Measurements from ENCODE around the gene FBXO31.
A peak's percentile ranks its signal among the peaks of the same experiment; 100 is the strongest.
"Not testable (repeated sequence)": the region's sequence is repeated elsewhere in the genome, so short reads cannot be mapped to it uniquely, and the experiment has no call there.

FBXO31 gene

DNA sequence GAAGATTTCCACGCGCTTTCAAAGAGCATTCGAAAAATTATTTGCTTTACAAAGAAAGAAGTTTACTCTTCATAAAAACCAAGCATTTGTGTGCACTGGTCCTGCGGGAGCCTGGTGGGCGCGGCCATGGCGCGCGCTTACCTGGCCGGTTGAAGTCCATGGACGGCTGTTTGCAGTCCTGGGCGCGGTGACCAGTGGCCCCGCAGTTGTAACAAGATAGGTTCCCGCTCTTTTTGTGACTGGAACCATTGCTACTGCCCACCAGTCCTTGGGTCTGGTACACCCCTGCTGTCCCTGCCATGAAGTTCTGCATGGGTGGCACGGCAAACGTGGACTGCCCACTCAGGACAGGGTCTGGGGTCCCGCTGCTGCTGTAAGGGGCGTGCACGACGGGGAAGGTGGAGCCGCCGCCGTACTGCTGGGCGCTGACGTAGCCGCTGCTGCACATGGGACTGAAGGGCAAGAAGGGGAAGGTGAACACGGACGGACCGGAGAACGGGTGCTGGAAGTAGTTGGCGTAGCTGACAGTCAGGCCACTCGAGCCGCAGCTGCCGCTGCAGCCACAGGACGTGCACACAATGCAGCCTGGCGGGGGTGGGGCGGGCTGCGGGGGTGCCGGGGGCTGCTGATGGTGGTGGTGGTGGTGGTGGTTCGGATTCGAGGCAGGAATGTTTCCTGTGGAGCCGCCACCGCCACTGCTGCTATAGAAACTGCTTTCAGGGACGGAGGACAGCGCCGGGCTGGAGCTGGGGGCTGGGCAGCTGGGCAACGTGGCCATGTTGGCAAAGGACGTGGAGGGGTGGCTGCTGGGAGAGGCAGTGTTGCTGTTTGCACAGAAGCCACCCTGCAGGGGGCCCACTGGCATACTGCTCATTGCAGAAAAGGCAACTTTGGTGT is 28.0 kb upstream of the FBXO31 start:
- DNase-seq (ENCODE audit: low read depth in 2 of 3, low spot score in 2 of 3), result no peak

DNA sequence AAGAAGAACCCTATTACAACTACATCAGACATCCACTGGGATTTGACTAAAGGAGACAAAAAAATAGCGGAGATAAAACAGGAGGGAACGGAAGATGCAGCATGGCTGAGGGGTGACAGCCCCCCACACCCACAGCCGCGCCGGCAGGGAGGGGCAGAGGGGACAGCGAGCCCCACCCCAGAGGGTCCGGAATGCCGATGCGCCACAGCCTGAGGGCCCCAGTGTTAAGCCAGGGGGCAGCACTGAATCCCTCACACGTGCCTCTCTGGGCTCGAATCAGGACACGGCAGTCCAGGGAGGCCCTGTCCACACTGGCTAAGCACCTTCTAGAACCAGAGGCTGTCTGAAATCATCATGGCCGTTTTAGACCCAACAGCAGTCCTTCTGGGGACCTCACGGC is 27.4 kb upstream of the FBXO31 start:
- DNase-seq (ENCODE audit: low read depth in 2 of 3, low spot score in 2 of 3), result no peak

DNA sequence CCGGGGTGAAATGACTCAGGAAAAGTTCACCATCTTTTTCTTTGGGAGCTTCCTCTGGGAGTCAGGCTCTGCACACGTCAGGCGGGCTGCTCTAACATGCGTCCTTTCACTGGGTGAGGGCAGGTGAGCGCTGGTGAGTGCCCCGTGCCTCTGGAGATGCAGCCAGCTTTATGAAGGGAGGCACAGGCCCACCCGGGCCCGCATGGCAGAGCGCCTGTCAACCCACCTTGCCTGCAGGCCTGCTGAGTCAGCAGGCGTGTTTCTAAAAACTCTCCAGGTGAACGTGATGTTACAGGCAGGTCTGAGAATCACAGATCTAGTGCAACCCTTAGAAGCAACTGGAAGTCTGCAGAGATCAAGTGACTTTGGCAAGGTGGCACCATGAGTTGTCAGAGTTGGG is 27.0 kb upstream of the FBXO31 start:
- DNase-seq (ENCODE audit: low read depth in 2 of 3, low spot score in 2 of 3), result no peak

DNA sequence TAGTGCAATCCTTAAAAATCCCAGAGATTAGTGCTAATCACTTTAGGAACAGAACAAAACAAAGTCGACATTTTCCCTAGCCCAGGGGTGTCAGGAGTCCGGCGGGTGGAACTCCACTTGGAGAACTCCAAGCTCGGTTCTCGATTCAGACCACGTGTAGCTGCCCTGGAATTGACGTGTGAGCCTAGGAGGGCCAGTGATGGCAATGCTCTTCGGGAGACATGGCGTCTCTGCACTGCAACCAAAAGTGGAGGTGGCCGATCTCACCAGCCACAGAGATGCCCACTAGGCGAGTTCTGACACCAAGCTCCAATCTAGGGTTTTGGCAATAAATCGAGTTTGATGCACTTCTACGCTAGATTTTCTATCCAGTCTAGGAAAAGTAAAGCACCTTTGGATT is 26.2 kb upstream of the FBXO31 start:
- no peak for DNase-seq (ENCODE audit: low read depth in 2 of 3, low spot score in 2 of 3)

DNA sequence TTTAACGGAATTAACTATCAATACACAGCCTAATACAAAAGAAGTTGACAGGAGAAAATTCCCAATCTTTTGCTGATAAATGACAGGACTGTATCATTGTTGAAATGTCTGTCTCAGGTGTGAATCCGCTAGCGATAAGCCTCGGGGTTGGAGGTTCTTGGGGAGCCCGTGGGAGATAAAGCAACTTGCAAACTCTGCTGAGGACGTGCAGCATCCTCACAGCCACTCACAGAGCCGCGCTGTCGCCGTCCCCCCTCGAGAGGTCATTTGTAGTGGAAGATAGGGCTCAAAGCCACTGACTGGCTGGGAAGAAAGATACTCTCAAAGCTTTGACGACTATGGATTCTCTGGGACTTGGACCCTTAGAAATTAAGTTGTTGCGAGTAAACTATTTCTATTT is 25.6 kb upstream of the FBXO31 start:
- DNase-seq (ENCODE audit: low read depth in 2 of 3, low spot score in 2 of 3), result no peak

DNA sequence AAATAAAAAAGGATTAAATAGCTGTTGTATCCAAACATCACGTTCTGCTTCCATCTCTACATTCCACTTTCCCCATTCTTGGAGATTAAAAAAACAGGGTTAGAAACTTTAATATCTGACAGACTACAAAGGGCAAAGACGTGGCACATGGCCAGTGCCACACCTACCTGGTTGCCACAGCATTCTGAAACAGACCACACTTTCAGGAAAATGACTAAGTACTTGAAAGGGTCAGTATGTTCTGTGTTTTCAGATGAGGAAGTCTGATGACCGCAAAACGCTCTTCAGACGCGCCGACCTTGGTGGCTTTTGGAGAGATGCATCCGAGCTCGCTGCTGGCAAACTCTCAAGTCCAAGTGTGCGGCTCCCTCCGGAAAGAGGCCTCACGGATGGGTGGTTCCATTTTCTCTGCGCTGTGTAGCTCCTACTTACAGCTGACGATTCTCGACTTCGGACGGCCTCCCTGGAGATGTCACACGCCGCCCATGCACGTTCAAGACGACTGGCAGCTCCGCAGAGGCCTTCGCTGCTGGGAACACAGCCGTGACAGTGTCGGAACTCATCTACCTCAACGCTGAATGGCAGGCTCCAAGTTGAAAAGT is 24.0 kb upstream of the FBXO31 start:
- DNase-seq (ENCODE audit: low read depth in 2 of 3, low spot score in 2 of 3), result no peak

DNA sequence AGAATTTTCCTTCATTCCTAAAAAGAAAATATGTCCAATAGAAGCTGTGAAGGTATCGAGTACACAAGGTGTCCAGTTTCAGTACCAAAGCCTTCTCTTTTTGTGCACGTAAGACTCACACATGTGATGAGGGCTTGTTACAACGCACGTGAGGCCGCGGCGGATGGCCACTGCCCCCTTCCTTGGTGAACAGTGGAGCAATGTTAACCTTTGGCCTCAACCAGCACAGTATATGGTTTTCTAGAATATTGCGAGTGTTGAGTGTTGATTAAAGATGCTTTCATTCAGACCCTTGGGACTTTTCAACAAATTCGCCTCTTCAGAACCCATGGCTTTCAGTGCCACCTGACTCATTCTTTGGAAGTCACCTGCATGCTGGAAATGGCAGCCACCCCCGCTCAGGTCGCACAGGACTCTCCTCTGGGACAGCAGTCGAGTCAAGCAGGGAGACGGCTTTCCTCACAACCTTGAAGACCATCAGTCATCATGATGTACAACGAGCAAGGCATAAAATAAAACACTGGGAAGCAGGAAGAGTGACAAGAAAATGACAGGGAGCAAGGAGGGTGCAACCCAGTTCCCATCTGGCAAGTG is 23.0 kb upstream of the FBXO31 start:
- DNase-seq (ENCODE audit: low read depth in 2 of 3, low spot score in 2 of 3), result no peak

DNA sequence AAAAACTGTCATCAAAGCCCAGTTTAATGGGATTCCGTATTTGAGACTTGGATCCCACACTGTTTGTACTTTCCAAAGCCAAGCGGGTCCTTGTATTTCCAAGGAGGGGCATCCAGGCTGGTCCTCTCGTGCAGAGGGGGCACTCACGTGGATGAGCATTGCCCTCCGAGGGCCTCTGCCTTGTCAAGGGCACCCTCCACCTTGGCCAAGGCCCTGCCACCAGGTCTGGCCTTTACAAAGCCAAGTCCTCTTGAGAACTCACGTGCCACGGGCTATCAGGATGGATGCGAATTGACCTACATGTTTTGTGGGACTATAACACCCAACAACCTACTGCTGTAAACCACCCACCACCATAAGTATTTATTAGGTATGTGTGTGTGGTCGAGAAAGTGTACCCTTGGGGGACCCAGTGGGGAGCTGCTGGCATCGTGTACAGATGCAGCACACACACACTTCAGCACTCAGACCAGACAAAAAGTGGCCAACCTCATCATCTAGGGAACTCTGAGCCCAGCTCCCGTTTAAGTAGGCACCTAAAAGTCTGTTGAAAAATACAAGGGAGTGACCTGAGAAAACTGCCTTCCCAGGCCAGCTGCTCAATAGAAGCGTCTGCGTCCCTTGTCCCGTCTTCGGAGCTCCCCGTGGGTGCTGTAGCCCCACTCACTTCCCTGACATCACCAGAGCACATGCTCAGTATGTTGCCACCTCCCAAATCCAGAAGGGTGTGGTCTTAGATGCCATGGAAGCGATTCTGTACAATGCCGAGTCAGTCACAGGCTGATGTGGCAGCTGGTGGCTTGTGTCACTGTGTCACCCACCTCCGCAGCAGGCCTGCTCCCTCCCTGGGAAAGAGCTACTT is 21.4 kb upstream of the FBXO31 start:
- no peak for DNase-seq (ENCODE audit: low read depth in 2 of 3, low spot score in 2 of 3)

DNA sequence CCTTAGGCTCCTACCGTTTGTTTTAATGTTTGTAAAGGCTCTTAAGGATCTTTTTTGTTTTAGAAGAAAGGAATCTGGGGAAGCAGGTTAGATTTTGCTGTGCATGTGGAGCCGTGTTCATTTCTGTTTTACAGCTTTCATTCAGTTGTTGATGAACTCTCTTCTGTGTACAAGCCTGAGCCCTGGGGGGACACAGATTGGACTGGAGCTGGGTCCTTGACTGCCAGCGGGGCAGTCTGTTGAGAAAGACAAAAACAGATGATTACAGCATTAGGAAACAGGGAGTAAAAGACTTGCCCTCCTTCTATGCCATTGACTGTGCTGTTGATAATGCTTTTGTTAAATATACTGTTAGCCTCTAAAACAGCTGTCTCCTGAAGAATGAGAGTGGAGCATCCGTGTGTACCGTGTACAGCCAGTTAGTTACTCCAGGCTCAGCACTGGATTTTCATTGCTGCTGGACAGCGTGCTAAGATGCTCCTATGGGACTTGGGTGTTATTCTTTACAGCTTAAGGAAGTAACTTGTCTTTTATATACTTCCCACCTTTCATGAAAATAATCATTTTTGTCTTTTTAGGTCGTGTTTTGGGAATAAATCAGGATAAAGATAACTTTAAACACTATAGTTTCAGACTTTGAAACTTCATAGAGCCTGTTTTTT is 11.7 kb upstream of the FBXO31 start:
- no peak for DNase-seq (ENCODE audit: low read depth in 2 of 3, low spot score in 2 of 3)

DNA sequence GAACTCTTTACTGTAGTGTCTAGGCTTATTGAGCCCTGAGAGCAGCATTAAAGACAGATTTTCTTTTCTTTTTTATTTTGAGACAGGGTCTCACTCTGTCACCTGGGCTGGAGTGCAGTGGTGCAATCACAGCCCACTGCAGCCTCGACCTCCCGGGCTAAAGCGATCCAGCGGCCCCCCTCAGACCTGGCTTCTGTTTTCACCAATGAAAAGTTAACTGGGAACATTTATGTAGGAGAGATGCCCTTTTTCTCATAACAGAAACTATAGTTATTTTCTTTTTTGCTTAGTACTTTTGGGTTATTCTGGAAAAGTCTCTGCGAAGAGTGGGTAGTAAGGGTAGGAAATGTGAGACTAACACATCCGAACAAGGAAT is 10.1 kb upstream of the FBXO31 start:
- no peak for DNase-seq (ENCODE audit: low read depth in 2 of 3, low spot score in 2 of 3)

DNA sequence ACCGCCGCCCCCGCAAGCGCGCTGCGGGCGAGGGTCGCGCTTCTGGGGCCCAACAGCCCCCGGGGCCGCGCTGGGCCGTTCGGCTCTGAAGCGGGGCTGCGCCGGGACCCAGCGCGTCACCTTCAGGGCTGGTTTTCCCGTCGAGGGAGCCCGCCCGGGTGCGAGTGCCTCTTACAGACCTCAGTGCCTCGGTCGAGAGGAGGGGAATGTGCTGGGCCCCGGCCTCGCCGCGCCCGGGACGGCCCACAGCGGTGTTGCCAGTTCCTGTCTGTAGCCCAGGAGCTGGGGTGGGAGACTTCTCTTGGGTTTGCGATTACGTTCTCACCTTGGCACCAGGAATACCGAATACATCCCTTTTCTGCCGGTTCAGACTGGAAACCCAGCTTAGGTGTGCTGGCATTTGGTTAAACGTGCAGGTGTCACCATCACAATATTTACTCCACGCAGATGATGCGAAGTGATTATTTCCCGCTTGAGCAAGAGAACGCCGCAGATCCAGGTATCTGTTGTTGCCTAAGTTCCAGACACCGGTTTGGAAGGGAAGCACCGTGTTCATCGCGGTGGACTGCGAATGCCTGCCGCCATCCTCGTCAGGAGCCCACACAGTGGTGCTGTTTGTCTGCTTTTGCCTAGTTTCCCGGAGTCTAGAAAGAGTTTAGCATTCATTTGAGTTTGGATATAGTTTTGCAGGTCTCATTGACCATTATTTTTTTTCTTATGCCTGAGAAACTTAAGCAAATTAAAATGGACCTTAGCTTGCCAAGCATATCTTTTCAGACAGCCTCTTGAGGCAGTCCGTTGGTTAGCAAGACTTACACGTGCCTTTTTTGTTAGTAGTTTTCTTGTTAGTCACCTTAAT is 9.5 kb upstream of the FBXO31 start:
- peak in 1 of 3 experiments; percentile 26 for DNase-seq (ENCODE audit: low read depth in 2 of 3, low spot score in 2 of 3)

DNA sequence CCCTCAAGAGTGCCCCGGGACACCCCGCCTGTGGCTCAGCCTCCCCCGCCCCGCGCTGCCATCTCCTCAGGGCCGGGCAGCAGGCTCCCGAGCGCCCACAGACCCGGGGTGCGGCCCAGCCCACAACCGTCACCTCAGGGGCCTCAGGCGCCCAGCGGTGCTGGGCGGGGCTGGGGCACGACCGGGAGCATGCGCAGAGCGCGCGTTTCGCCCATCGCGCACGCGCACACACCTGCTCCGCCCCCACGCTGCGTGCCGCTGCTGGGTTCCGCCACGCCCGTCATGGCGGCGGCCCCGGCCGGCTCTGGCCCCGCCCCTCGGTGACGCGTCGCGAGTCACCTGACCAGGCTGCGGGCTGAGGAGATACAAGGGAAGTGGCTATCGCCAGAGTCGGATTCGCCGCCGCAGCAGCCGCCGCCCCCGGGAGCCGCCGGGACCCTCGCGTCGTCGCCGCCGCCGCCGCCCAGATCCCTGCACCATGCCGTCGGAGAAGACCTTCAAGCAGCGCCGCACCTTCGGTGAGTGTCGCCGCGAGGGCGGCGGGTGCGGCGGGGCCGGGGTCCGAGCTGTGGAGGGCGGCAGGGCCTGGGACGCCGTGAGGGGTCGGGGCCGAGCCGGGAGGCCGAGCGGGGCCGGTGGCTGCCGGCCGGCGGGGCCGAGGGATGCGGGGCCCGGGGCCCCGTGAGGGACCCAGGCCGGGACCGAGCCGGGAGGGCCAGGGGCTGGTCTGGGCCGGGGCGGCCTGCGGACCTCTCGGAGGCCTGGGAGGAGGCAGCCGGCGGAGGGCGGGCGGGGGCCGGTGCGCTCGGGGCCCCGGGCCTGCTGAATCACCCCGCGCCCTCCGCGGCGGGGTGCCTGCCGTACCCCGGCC is 8.6 kb upstream of the FBXO31 start, which contains the start of gene MAP1LC3B:
MAP1LC3B (plus strand) TSS at position 387 of the 871 bp plus-strand sequence; CDS start at position 479, 92 bp downstream.
- DNase-seq (ENCODE audit: low read depth in 2 of 3, low spot score in 2 of 3), result peak; percentile 97 to 100 (median 97)

DNA sequence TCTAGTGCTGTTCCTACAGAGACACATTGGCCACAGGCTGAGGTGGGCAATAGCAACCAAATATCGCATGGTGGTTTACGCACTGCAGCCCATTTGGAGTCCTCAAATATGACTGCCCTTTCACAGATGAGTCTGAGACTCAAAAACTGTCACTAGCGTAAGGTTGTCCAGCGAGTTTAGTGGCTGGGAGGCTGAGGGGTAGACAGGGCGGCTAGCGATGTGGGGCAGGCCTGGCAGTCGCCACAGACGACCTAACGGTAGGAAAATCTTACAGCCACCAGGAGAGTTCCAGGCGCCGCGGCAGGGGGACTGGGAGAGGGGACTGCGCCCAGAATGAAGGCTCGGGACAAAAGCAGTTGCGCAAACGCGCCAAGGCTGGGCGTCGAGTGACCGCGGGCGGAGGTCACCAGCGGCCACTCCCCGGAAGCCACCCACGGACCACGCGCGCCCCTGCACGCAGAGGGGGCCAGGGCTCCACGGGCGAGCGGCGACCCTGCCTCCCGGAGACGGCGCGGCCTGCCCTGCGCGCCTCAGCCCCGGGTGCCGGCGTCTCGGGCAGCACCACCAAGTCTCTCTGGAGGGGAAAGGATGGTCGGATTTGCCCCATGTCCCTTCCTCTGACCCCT is 7.9 kb upstream of the FBXO31 start:
- no peak for DNase-seq (ENCODE audit: low read depth in 2 of 3, low spot score in 2 of 3)

DNA sequence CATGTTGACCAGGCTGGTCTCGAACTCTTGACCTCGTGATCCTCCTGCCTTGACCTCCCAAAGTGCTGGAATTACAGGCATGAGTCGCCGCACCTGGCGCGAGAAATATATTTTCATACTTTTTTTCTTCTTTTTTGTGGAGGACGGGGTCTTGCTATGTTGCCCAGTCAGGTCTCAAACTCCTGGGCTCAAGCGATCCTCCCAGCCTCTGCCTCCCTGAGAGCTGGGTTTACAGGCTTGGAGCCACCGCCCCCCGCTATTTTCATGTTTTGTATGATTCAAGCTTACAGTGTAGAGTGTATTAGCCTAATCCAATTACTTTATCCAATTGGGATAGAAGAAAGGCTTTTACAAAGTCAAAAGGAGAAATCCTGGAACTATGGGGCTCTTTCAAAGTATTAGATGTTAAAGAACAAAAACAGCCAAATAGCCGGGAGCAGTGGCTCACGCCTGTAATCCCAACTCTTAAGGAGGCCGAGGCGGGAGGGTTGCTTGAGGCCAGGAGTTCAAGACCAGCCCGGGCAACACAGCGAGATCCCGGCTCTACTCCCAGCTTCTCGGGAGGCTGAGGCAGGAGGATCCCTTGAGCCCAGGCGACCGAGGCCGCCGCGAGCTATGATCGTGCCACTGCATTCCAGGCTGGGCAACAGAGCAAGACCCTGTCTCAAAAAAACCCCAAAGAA is 7.2 kb upstream of the FBXO31 start:
- DNase-seq (ENCODE audit: low read depth in 2 of 3, low spot score in 2 of 3), result no peak

DNA sequence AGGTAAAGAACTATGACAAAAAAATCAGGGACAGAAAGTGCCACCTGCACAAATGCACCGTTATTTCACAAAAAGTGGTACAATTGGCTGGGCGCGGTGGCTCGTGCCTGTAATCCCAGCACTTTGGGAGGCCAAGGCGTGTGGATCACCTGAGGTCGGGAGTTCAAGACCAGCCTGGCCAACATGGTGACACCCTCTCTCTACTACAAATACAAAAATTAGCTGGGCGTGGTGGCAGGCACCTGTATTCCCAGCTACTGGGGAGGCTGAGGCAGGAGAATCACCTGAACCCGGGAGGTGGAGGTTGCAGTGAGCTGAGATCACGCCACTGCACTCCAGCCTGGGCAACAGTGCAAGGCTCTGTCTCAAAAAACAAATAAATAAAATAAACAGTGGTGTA is 6.3 kb upstream of the FBXO31 start:
- DNase-seq (ENCODE audit: low read depth in 2 of 3, low spot score in 2 of 3), result not testable (repeated sequence)

DNA sequence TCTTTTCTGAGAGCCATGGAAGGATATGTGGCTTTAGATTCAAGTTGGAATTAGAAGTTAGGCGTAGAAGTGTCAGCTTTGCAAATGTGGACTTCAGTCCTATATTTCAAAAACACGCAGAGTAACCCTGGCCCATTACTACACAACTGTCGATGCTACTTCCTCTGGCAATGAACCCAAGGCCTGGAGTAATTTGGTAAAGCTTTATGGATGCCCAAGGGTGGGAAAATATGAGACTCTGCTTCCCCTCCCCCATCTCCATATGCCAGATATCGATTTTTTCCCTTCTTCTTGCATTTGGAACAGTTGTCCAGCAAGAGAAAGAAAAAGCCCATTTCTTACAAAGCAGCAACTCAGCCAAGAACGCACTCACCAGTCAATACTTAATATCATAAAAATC is 5.7 kb upstream of the FBXO31 start:
- DNase-seq (ENCODE audit: low read depth in 2 of 3, low spot score in 2 of 3), result no peak

DNA sequence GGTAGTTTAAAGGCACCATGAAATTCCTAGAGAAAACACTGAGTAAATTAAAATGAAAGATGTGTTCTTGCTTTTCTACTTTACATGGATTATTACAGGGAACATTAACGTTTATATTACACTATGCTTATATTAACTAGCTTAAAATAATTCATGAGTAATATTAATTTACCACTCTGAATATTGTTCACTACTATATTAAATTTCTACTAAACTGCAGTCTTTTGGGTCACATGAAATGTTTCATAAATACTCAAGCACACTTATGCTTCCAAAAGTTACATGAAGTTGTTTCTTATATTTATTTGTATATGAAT is 5.2 kb upstream of the FBXO31 start:
- no peak for DNase-seq (ENCODE audit: low read depth in 2 of 3, low spot score in 2 of 3)

Measured in activated CD8-positive, alpha-beta memory T cell treated with anti-CD3 and anti-CD28 coated beads for 48 hours (primary cell).